GM12865 (cell line): ENCODE results near the gene FCER1A.
A peak's percentile ranks its signal among the peaks of the same experiment; 100 is the strongest.

Experiments
- DNase-seq: peaks from one replicate; pipeline ENCODE4 v3.0.0; 2010; ENCODE audit warnings: low read depth
- H3K4me3 ChIP-seq: 2 replicates; pipeline ENCODE4 v1.5.1; 2011; ENCODE audit warnings: mild to moderate bottlenecking, low read depth, low read length, control low read depth
- TF ChIP-seq, protein P1 (sequence below): IDR thresholded peaks from 2 replicates; pipeline ENCODE4 v1.5.1; 2011; ENCODE audit warnings: low read length, control low read depth, low read depth, inconsistent platforms; ENCODE audit not compliant: insufficient read depth; ENCODE audit errors: missing control alignments

Gene FCER1A

GRCh38 chr1:159311679-159312078 lies 9.5 kb downstream of the FCER1A start:
- TF ChIP-seq, protein P1, sequence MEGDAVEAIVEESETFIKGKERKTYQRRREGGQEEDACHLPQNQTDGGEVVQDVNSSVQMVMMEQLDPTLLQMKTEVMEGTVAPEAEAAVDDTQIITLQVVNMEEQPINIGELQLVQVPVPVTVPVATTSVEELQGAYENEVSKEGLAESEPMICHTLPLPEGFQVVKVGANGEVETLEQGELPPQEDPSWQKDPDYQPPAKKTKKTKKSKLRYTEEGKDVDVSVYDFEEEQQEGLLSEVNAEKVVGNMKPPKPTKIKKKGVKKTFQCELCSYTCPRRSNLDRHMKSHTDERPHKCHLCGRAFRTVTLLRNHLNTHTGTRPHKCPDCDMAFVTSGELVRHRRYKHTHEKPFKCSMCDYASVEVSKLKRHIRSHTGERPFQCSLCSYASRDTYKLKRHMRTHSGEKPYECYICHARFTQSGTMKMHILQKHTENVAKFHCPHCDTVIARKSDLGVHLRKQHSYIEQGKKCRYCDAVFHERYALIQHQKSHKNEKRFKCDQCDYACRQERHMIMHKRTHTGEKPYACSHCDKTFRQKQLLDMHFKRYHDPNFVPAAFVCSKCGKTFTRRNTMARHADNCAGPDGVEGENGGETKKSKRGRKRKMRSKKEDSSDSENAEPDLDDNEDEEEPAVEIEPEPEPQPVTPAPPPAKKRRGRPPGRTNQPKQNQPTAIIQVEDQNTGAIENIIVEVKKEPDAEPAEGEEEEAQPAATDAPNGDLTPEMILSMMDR = no peak
- H3K4me3 ChIP-seq = no peak overlapping the region
- no peak for DNase-seq

- TF ChIP-seq, protein P1 = no peak
- peak; percentile 2 for DNase-seq
- no peak overlapping the region for H3K4me3 ChIP-seq
These were observed 13.2 kb downstream of the FCER1A start for GRCh38 chr1:159315381-159315780.

- DNase-seq = no peak
- no peak overlapping the region for H3K4me3 ChIP-seq
- TF ChIP-seq, protein P1 = no peak
These were observed 16.8 kb downstream of the FCER1A start for GRCh38 chr1:159318784-159319551.

GRCh38 chr1:159334797-159335196 lies 32.7 kb downstream of the FCER1A start:
- H3K4me3 ChIP-seq = no peak overlapping the region
- no peak for DNase-seq
- TF ChIP-seq, protein P1 = no peak

- no peak overlapping the region for H3K4me3 ChIP-seq
- no peak for DNase-seq
- TF ChIP-seq, protein P1 = no peak
These were observed 35.9 kb downstream of the FCER1A start for GRCh38 chr1:159338018-159338417.

DNA sequence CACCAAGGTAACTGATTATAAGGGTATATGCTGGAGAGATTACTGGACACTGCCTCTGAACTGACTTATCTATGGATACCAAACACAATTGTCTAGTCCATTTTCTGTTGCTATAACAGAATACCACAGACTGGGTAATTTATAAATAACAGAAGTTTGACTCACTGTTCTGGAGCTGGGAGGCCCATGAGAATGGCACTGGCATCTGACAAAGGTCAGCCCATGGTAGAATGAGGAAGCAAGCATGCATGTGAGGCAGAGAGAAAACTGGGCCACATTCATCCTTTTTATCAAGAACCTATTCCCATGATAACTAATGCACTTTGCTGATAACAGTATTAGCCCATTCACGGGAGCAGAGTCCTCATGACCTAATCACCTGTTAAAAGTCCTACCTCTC lies 37.4 kb downstream of the FCER1A start:
- no peak for DNase-seq
- TF ChIP-seq, protein P1 = no peak
- H3K4me3 ChIP-seq = no peak overlapping the region

GRCh38 chr1:159341736-159342135 lies 39.6 kb downstream of the FCER1A start:
- TF ChIP-seq, protein P1 = no peak
- DNase-seq = no peak
- H3K4me3 ChIP-seq = no peak overlapping the region
